OCI-LY1 (cell line): ENCODE results near the gene PSMD5.

Experiments
- EZH2 ChIP-seq: fragments of 200-600 bp; sonication (generic), shearing (Covaris generic); IDR thresholded peaks from 2 replicates; pipeline ENCODE4 v1.8.0; 2017; ENCODE audit warnings: borderline replicate concordance, mixed run types, mild to moderate bottlenecking, antibody characterized with exemption, low read length, moderate library complexity, mixed read lengths
- TF ChIP-seq, protein P1 (sequence below): fragments of 200-600 bp; sonication (generic), shearing (Covaris generic); IDR thresholded peaks from 2 replicates; pipeline ENCODE4 v1.5.1; 2017; ENCODE audit warnings: mild to moderate bottlenecking, antibody characterized with exemption, low read length, moderate library complexity, mixed read lengths

DNA sequence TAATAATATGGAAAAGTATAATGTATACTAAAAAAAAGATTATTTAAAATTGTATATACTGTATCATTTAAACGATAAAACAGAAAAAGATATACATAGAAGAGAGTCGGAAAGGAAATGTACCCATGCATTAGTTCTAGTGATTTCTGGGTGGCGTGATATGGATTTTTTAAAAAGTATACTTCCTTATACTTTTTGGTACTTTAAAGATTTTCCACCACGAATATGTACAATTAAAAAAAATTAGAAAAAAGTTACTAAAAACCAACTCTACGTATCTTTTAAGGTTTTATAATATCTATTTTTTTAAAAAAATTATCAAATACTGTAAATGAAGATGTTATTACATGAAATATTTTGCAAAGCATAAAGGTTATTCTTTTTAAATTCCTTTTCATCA lies 22.0 kb upstream of the PSMD5 start:
- TF ChIP-seq, protein P1, sequence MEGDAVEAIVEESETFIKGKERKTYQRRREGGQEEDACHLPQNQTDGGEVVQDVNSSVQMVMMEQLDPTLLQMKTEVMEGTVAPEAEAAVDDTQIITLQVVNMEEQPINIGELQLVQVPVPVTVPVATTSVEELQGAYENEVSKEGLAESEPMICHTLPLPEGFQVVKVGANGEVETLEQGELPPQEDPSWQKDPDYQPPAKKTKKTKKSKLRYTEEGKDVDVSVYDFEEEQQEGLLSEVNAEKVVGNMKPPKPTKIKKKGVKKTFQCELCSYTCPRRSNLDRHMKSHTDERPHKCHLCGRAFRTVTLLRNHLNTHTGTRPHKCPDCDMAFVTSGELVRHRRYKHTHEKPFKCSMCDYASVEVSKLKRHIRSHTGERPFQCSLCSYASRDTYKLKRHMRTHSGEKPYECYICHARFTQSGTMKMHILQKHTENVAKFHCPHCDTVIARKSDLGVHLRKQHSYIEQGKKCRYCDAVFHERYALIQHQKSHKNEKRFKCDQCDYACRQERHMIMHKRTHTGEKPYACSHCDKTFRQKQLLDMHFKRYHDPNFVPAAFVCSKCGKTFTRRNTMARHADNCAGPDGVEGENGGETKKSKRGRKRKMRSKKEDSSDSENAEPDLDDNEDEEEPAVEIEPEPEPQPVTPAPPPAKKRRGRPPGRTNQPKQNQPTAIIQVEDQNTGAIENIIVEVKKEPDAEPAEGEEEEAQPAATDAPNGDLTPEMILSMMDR, result no peak
- TF ChIP-seq EZH2, result no peak
